ENCODE results near the gene CDK6. TPM values are rescaled to one million over a fixed set of nuclear protein-coding genes. Genes with fewer than 3 reads are reported as not detected.
A peak's percentile ranks its signal among the peaks of the same experiment; 100 is the strongest.

Gene CDK6
- total RNA-seq, 2 donors from 2014 or later: 13.6 to 39.9 TPM

GRCh38 chr7:92715963-92716362 lies 120.4 kb downstream of the CDK6 start:
- H3K4me3 ChIP-seq: no peak overlapping the region
- TF ChIP-seq, protein P1, sequence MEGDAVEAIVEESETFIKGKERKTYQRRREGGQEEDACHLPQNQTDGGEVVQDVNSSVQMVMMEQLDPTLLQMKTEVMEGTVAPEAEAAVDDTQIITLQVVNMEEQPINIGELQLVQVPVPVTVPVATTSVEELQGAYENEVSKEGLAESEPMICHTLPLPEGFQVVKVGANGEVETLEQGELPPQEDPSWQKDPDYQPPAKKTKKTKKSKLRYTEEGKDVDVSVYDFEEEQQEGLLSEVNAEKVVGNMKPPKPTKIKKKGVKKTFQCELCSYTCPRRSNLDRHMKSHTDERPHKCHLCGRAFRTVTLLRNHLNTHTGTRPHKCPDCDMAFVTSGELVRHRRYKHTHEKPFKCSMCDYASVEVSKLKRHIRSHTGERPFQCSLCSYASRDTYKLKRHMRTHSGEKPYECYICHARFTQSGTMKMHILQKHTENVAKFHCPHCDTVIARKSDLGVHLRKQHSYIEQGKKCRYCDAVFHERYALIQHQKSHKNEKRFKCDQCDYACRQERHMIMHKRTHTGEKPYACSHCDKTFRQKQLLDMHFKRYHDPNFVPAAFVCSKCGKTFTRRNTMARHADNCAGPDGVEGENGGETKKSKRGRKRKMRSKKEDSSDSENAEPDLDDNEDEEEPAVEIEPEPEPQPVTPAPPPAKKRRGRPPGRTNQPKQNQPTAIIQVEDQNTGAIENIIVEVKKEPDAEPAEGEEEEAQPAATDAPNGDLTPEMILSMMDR (IDR thresholded peaks at IDR 0.05): no peak
- TF ChIP-seq POLR2AphosphoS5 (IDR thresholded peaks at IDR 0.05) (no peak), POLR2A (IDR thresholded peaks at IDR 0.05) (no peak)
- no peaks in the 10 kb centered on the region for H3K9me3 ChIP-seq
- 87% methylated on average over 2 of the region's 2 CpGs for WGBS
- no peaks in the 10 kb centered on the region for H3K27me3 ChIP-seq (replicated peaks; ENCODE audit: insufficient read depth)
- H3K27ac ChIP-seq: no peak overlapping the region
- peaks cover 2% of the 10 kb centered on the region for H3K4me1 ChIP-seq (replicated peaks)
- no peaks in the 10 kb centered on the region for H3K36me3 ChIP-seq
- no peak for DNase-seq (ENCODE audit: low spot score)
- intact Hi-C loops (cut with DNase I): no loop called here

DNA sequence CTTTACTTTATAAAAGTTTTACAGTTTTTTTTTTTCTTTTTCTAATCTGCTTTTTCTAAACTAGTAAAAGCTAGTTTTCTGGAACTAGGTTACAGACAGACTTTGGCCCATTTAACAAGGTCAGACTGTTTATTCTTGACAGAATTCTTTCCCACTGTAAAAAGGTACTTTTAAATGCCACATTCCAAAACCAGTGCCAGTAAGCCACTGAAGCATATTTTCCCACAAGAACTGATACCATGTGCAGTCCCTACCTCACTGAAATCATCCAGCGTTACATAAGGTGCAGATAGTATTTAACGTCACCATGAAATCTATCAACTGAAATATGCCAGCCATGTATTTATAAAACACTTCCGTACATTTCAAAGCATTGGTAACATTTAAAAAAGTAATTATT lies 121.6 kb downstream of the CDK6 start:
- WGBS: 26% methylated on average over 3 of the region's 3 CpGs
- peaks cover 2% of the 10 kb centered on the region for H3K4me1 ChIP-seq (replicated peaks)
- H3K4me3 ChIP-seq: no peak overlapping the region
- H3K36me3 ChIP-seq: no peaks in the 10 kb centered on the region
- H3K27ac ChIP-seq: no peak overlapping the region
- H3K9me3 ChIP-seq: no peaks in the 10 kb centered on the region
- no peaks in the 10 kb centered on the region for H3K27me3 ChIP-seq (replicated peaks; ENCODE audit: insufficient read depth)
- TF ChIP-seq, protein P1 (IDR thresholded peaks at IDR 0.05): no peak
- peak; percentile 8 for TF ChIP-seq POLR2AphosphoS5 (IDR thresholded peaks at IDR 0.05)
- intact Hi-C loops (cut with DNase I): no loop called here
- no peak for DNase-seq (ENCODE audit: low spot score)

DNA sequence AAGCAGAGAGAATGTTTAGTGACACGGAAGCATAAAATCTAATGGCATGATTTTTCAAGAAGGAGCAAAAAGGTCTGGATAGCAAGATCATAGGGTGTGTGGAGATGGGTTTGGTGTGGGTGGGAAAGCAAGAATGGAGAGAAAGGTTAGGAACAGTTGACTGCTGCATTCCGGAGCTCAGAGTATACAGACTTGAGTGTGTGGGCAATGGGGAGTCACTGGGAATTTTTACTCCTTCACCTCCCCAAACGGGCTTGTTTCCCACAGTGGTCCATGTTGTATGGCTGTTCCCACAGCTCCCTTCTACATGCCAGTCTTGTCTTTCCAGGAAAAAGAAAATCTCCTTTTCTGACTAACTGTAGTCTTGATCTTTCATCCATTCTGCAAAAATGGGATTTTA lies 122.1 kb downstream of the CDK6 start:
- no peak for DNase-seq (ENCODE audit: low spot score)
- H3K4me1 ChIP-seq (replicated peaks): peaks cover 2% of the 10 kb centered on the region
- TF ChIP-seq, protein P1 (IDR thresholded peaks at IDR 0.05): no peak
- TF ChIP-seq POLR2AphosphoS5 (IDR thresholded peaks at IDR 0.05) (no peak), POLR2A (IDR thresholded peaks at IDR 0.05) (no peak)
- no peaks in the 10 kb centered on the region for H3K36me3 ChIP-seq
- H3K27ac ChIP-seq: no peak overlapping the region
- no peaks in the 10 kb centered on the region for H3K9me3 ChIP-seq
- no peak overlapping the region for H3K4me3 ChIP-seq
- H3K27me3 ChIP-seq (replicated peaks; ENCODE audit: insufficient read depth): no peaks in the 10 kb centered on the region
- intact Hi-C loops (cut with DNase I): no loop called here
- WGBS: 61% methylated on average over 3 of the region's 3 CpGs

- H3K27me3 ChIP-seq (replicated peaks; ENCODE audit: insufficient read depth): no peaks in the 10 kb centered on the region
- TF ChIP-seq POLR2A (IDR thresholded peaks at IDR 0.05): no peak
- TF ChIP-seq, protein P1 (IDR thresholded peaks at IDR 0.05): no peak
- no peak for TF ChIP-seq POLR2AphosphoS5 (IDR thresholded peaks at IDR 0.05)
- H3K4me1 ChIP-seq (replicated peaks): peaks cover 2% of the 10 kb centered on the region
- no peak overlapping the region for H3K4me3 ChIP-seq
- H3K9me3 ChIP-seq: no peaks in the 10 kb centered on the region
- no peak for DNase-seq (ENCODE audit: low spot score)
- 90% methylated on average over 4 of the region's 4 CpGs for WGBS
- H3K27ac ChIP-seq: no peak overlapping the region
- intact Hi-C loops (cut with DNase I): no loop called here
- H3K36me3 ChIP-seq: no peaks in the 10 kb centered on the region
These were observed 126.5 kb downstream of the CDK6 start for GRCh38 chr7:92709912-92710311.

DNA sequence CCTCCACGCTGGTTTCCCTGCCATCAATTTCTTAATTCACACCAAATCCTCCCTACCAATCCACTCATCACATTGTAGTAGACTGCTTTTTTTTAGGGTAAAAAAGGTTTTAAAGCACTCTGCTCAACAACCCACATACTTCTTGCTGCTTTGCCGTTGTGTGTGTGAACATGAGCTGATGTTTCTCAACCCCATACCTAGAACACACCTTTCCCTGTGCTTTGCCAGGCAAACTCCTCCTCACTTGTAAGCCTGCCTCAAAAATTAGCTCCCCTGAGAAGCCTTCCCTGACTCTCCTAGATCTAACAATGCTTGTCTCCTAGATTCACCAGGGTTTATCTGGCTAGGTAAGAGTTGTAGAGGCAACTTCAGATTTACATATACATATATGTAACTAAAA lies 127.2 kb downstream of the CDK6 start:
- H3K4me1 ChIP-seq (replicated peaks): no peaks in the 10 kb centered on the region
- no peaks in the 10 kb centered on the region for H3K27me3 ChIP-seq (replicated peaks; ENCODE audit: insufficient read depth)
- 90% methylated on average over 2 of the region's 2 CpGs for WGBS
- no peak overlapping the region for H3K27ac ChIP-seq
- H3K4me3 ChIP-seq: no peak overlapping the region
- intact Hi-C loops (cut with DNase I): no loop called here
- TF ChIP-seq, protein P1 (IDR thresholded peaks at IDR 0.05): no peak
- TF ChIP-seq POLR2AphosphoS5 (IDR thresholded peaks at IDR 0.05): no peak
- no peak for TF ChIP-seq POLR2A (IDR thresholded peaks at IDR 0.05)
- DNase-seq (ENCODE audit: low spot score): no peak
- no peaks in the 10 kb centered on the region for H3K36me3 ChIP-seq
- H3K9me3 ChIP-seq: no peaks in the 10 kb centered on the region

All from prostate gland (tissue), 2 donors.